Osteoblast (primary cell): ENCODE results near the gene GPR42. TPM values are rescaled to one million over a fixed set of nuclear protein-coding genes. Genes with fewer than 3 reads are reported as not detected.

Experiments
- DNase-seq: peaks from one replicate; pipeline ENCODE4 v3.0.0; 2011; ENCODE audit warnings: low spot score, mixed read lengths; ENCODE audit not compliant: insufficient read length; ENCODE audit errors: missing footprints
- H2AFZ ChIP-seq: 2 replicates; pipeline ENCODE4 v1.6.0; 2011; ENCODE audit warnings: mild to moderate bottlenecking, low read length
- H3K27ac ChIP-seq: 2 replicates; pipeline ENCODE4 v1.5.1; 2011; ENCODE audit warnings: mild to moderate bottlenecking, low read depth, low read length, moderate library complexity
- H3K27me3 ChIP-seq: 2 replicates; pipeline ENCODE4 v1.6.0; 2012; ENCODE audit warnings: mild to moderate bottlenecking, control low read depth, inconsistent platforms, low read length, moderate library complexity; ENCODE audit not compliant: insufficient read depth
- H3K36me3 ChIP-seq: 2 replicates; pipeline ENCODE4 v1.5.1; 2011; ENCODE audit warnings: mild to moderate bottlenecking, low read length, control low read depth, moderate library complexity; ENCODE audit not compliant: insufficient read depth
- H3K4me1 ChIP-seq: 2 replicates; pipeline ENCODE4 v1.5.1; 2011; ENCODE audit warnings: mild to moderate bottlenecking, low read length, control low read depth, moderate library complexity; ENCODE audit not compliant: insufficient read depth
- H3K4me2 ChIP-seq: 2 replicates; pipeline ENCODE4 v1.6.0; 2011; ENCODE audit warnings: mild to moderate bottlenecking, low read length; ENCODE audit not compliant: insufficient read depth
- H3K4me3 ChIP-seq: fragments of 200-600 bp; sonication (generic); 3 replicates; pipeline ENCODE4 v1.5.1; 2012; ENCODE audit warnings: mild to moderate bottlenecking, low read length, inconsistent platforms; ENCODE audit not compliant: insufficient read depth
- H3K79me2 ChIP-seq: 2 replicates; pipeline ENCODE4 v1.6.0; 2012; ENCODE audit warnings: mild to moderate bottlenecking, low read length, control low read depth, inconsistent platforms; ENCODE audit not compliant: insufficient read depth
- H3K9me3 ChIP-seq: 2 replicates; pipeline ENCODE4 v1.5.1; 2011; ENCODE audit warnings: low read depth, low read length, control low read depth
- H4K20me1 ChIP-seq: 2 replicates; pipeline ENCODE4 v1.6.0; 2012; ENCODE audit warnings: mild to moderate bottlenecking, low read length, control low read depth; ENCODE audit not compliant: insufficient read depth
- CTCF ChIP-seq: IDR thresholded peaks from 2 replicates; pipeline ENCODE4 v1.5.1; 2011; ENCODE audit warnings: mild to moderate bottlenecking, low read depth, low read length, moderate library complexity; ENCODE audit errors: extremely low read depth
- total RNA-seq: library from RNA; depleted of rRNA; stranded (reverse); fragments of >200 nt; gene quantifications from 2 replicates; pipeline ENCODE4 v1.2.3, GENCODE V29; 2012

The GPR42 gene
- total RNA-seq, 1 donor, result not detected

DNA sequence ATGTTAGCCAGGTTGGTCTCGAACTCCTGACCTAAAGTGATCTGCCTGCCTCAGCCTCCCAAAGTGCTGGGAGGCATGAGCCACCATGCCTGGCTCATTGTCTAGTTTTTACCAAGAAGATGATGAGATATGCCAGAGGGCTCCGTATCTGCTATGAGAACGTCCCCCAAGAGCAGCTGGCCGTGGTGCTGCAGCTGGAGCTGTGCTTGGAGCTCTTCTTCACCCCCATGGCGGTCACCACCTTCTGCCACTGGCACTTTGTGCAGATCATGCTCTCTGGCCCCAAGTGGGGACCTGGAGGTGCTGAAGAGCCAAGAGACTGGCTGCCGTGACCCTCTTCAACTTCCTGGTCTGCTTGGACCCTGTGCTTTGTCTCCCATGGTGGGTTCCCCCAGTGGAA is 36.8 kb downstream of the GPR42 start:
- H2AFZ ChIP-seq, result no peak overlapping the region
- H4K20me1 ChIP-seq, result no peaks in the 10 kb centered on the region
- H3K27me3 ChIP-seq, result peaks cover 4% of the 10 kb centered on the region
- H3K4me3 ChIP-seq, result no peak overlapping the region
- H3K79me2 ChIP-seq, result no peaks in the 10 kb centered on the region
- no peak for DNase-seq
- H3K9me3 ChIP-seq, result no peaks in the 10 kb centered on the region
- no peak overlapping the region for H3K27ac ChIP-seq
- no peak overlapping the region for H3K4me2 ChIP-seq
- H3K4me1 ChIP-seq, result peaks cover 10% of the 10 kb centered on the region
- no peak for TF ChIP-seq CTCF
- no peaks in the 10 kb centered on the region for H3K36me3 ChIP-seq

DNA sequence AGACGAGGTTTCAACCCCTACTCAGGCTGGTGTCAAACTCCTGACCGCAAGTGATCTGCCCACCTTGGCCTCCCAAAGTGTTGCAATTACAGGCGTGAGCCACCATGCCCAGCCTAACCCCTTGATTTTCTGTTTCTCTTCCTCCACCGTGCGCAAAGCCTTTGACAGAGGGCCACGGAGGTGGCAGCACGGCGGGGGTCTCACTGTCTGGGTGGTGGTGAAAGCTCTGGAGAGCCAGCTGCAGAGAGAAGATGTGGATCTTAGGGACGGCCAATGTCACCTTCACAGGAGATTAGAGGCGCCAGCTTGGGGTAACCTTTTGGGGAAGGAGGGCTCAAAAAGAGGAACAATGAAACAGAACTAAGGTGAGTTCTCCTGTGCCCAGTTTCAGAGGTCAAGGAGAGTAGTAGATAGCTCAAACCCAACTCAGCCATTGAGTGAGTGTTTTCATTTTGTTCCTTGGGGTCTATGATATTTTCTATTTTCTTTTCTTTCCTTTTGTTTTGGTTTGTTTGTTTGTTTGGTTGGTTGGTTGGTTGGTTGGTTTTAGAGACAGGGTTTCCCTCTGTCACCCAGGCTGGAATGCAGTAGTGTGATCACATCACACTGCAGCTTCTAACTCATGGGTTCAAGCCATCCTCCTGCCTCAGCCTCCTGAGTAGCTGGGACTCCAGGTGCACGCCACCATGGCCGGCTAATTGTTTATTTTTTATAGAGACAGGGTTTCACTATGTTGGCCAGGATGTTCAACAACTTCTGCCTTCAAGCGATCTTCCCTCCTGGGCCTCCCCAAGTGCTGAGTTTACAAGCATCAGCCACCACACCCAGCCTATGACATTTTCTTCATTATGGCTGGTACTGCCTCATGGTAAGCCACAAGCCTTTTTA is 37.7 kb downstream of the GPR42 start:
- Histone ChIP-seq H3K79me2 (no peaks in the 10 kb centered on the region), H3K27ac (no peak overlapping the region), H3K27me3 (peaks cover 4% of the 10 kb centered on the region), H3K4me1 (peaks cover 10% of the 10 kb centered on the region), H2AFZ (no peak overlapping the region), H3K4me3 (no peak overlapping the region), H3K36me3 (no peaks in the 10 kb centered on the region), H3K9me3 (no peaks in the 10 kb centered on the region), H3K4me2 (no peak overlapping the region), H4K20me1 (no peaks in the 10 kb centered on the region)
- no peak for TF ChIP-seq CTCF
- DNase-seq, result no peak

DNA sequence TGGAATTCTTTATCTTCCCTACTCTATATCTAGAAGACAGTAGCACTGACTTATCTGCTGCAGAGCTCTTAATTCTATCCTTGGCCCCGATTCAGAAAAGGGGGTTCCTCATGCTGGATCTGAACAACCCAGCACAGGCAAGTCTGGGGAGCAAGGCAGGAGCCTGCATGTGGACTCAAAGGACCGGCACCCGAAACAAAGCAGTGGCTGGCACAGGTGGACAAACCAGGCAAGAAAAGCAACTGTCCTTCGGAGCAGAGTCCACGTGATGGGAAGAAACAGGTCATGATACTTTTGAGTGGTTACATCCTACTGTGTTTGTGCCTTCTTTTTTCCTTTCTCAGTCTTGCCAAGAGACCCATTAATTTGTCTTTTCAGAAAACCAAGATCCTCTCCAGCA is 38.3 kb downstream of the GPR42 start:
- Histone ChIP-seq H3K36me3 (no peaks in the 10 kb centered on the region), H3K4me2 (no peak overlapping the region), H3K4me1 (peaks cover 10% of the 10 kb centered on the region), H4K20me1 (no peaks in the 10 kb centered on the region), H2AFZ (no peak overlapping the region), H3K9me3 (no peaks in the 10 kb centered on the region), H3K79me2 (no peaks in the 10 kb centered on the region), H3K27me3 (peaks cover 4% of the 10 kb centered on the region), H3K27ac (no peak overlapping the region), H3K4me3 (no peak overlapping the region)
- no peak for TF ChIP-seq CTCF
- DNase-seq, result no peak

DNA sequence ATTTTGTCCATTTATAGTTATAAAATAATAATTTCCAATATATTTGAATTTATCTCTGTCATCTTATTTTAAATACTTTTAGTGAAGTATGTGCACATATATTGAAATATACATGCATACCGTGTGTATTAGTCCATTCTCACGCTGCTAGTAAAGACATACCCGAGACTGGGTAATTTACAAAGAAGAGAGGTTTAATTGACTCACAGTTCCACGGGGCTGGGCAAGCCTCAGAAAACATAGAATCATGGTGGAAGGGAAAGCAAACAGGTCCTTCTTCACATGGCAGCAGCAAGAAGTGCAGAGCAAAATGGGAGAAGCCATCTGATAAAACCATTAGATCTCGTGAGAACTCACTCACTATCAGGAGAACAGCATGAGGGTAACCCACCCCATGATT is 39.6 kb downstream of the GPR42 start:
- DNase-seq, result no peak
- H3K27me3 ChIP-seq, result peaks cover 4% of the 10 kb centered on the region
- no peaks in the 10 kb centered on the region for H4K20me1 ChIP-seq
- no peak for TF ChIP-seq CTCF
- H3K4me2 ChIP-seq, result no peak overlapping the region
- no peak overlapping the region for H3K27ac ChIP-seq
- no peaks in the 10 kb centered on the region for H3K36me3 ChIP-seq
- H3K4me3 ChIP-seq, result no peak overlapping the region
- H3K79me2 ChIP-seq, result no peaks in the 10 kb centered on the region
- peaks cover 4% of the 10 kb centered on the region for H3K4me1 ChIP-seq
- no peaks in the 10 kb centered on the region for H3K9me3 ChIP-seq
- no peak overlapping the region for H2AFZ ChIP-seq
